ENCODE results near the gene RASGRF2.
"Not testable (repeated sequence)": the region's sequence is repeated elsewhere in the genome, so short reads cannot be mapped to it uniquely, and the experiment has no call there.

The RASGRF2 gene

DNA sequence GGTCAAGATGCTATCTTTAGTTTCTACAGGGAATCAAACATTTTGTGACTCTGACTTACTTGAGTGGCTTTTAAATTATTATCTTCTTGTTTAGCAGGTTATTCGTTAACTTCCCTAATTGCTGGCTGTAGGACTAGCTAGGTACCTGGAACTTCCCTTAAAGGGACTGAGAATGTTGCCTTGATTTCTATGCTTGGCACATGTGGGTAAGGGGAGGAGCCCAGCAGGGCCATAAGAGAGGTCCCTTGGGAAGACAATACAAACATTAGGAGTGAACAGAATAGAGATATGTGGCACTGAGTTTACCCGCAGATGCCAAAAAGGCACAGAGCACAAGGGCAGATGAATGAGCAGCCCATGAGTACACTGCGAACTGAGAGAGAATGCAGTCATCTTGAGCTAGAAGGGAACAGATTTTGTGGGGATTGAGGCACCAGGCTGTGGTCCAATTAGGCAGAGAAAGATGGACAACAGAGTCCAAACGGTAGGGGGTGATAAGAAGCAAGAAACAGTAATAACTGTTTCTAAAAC is 282.8 kb downstream of the RASGRF2 start:
- no peak for DNase-seq (ENCODE audit: low spot score)

DNA sequence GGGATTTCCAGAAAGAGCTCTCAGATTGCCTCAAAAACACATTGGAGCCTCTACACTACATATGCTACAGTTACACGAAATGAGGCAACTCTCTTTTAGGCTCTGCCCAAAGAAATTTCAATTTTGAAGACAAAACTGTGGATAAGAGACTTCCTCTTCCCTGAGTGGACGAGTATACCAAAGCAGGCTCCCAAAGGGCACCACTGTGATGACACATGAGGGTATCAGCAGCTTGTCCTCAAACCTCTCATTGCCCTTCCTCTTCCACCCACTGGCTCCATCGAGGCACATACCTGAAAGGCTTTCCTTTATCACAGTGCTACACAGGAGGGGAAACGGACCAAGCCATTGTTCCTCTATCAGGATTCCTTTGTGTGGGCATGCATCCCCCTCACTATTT is 284.3 kb downstream of the RASGRF2 start:
- DNase-seq (ENCODE audit: low spot score), result no peak

DNA sequence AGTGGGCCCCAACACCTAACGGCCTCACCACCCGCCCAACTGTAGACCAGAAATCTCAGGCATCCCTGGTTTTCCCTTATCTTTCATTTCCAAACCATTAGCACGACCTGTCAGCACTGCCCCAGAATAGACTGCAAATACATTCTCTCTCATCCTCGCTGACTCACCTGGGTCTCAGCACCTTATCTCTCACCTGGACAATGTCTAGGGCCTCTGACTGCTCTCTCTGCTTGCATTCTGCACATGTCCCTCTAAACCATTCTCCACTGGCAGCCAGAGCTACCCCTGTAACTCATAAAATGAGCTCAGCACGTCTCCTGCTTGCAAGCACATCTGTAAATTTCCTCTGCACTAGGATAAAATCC is 285.7 kb downstream of the RASGRF2 start:
- no peak for DNase-seq (ENCODE audit: low spot score)

GRCh38 chr5:81246697-81247096 is 286.5 kb downstream of the RASGRF2 start:
- no peak for DNase-seq (ENCODE audit: low spot score)

DNA sequence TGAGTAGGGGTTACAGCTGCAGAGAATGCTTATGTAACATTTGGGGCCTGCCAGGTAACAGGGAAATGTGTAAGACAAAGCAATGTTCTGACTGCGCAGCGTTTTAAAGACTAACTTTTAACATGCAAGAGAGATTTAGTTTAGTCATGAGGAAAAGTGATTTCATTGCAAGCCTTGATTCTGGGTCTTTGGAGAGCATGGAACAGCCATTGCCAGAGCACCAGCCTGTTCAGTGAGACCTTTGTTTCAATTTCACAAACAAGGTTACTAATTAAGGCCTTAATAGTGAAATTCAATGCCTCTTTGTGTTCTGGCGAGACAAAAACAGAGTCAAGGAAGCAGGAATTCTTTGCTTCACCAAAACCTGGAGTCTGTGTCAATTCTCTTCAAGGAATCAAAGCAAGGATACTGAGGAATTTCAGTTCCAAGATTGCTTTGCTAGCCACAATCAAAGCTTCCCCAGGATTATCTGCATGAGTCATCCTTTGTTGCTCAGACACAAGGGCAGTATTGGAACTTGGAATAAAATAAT is 287.3 kb downstream of the RASGRF2 start:
- DNase-seq (ENCODE audit: low spot score), result no peak

GRCh38 chr5:81249240-81249639 is 289.1 kb downstream of the RASGRF2 start:
- no peak for DNase-seq (ENCODE audit: low spot score)

DNA sequence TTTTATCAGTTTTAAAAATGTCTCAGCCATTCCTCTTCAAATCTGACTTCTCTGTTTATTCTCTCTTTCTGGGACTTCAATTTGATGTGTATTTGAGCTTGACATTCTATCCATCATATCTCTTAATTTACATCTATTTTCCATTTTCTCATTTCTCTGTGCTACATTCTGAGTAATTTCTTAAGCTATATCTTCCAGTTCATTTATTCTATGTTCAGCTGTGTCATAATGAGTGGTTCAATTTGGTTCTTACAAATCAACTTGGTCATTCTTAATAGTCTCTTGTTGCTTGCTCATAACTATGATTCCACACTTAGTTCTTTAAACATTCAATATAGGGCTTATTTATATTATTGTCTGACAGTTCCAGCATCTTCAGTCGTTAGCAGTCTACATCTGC is 289.8 kb downstream of the RASGRF2 start:
- DNase-seq (ENCODE audit: low spot score), result no peak

DNA sequence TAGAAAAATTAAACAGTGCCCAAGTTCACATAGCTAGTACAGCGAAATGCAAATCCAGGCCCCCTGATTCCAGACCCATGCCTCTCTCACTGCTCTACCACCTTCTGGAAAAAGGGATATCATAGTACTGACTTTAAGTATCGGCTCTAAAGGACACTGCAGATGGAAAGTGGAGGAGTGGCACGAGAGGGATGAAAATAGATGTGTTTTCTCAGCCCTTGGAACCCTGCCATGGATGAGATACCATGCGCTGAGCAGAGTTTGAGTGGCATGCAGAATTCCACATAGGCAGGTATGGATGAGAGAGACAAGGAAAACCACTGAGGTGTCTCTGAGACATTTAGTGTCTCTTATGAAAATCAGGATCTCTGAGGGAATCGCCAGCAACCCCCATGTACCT is 291.8 kb downstream of the RASGRF2 start:
- no peak for DNase-seq (ENCODE audit: low spot score)

DNA sequence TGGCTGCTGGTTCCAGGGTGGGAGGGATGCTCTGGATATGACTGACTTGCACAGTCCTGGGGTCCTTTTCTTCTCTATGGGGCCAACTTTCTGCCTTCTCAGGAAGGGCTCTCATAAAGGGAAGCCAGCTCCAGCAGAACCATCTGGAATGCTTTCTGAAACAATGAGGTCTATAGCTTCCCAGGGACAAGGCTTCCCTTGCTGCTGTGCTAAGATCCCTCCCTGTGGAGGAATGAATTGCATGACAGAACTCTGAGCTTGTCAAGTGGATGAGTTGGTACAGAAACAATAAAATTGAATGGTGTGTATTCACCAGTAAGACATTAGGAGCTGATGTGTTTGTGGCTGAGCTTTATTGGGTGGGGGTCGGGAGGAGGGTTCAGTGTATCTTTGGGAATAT is 292.7 kb downstream of the RASGRF2 start:
- DNase-seq (ENCODE audit: low spot score), result no peak

- no peak for DNase-seq (ENCODE audit: low spot score)
These were observed 293.7 kb downstream of the RASGRF2 start for GRCh38 chr5:81253875-81254274.

- no peak for DNase-seq (ENCODE audit: low spot score)
These were observed 294.9 kb downstream of the RASGRF2 start for GRCh38 chr5:81254886-81255559.

GRCh38 chr5:81256766-81257165 is 296.6 kb downstream of the RASGRF2 start:
- no peak for DNase-seq (ENCODE audit: low spot score)

DNA sequence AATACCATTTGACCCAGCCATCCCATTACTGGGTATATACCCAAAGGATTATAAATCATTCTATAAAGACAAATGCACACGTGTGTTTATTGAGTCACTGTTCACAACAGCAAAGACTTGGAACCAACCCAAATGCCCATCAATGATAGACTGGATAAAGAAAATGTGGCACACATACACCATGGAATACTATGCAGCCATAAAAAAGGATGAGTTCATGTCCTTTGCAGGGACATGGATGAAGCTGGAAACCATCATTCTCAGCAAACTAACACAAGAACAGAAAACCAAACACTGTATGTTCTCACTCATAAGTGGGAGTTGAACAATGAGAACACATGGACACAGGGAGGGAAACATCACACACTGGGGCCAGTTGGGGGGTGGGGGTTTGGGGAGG is 302.6 kb downstream of the RASGRF2 start:
- DNase-seq (ENCODE audit: low spot score), result not testable (repeated sequence)

- DNase-seq (ENCODE audit: low spot score), result no peak
These were observed 304.9 kb downstream of the RASGRF2 start for GRCh38 chr5:81265101-81265500.

DNA sequence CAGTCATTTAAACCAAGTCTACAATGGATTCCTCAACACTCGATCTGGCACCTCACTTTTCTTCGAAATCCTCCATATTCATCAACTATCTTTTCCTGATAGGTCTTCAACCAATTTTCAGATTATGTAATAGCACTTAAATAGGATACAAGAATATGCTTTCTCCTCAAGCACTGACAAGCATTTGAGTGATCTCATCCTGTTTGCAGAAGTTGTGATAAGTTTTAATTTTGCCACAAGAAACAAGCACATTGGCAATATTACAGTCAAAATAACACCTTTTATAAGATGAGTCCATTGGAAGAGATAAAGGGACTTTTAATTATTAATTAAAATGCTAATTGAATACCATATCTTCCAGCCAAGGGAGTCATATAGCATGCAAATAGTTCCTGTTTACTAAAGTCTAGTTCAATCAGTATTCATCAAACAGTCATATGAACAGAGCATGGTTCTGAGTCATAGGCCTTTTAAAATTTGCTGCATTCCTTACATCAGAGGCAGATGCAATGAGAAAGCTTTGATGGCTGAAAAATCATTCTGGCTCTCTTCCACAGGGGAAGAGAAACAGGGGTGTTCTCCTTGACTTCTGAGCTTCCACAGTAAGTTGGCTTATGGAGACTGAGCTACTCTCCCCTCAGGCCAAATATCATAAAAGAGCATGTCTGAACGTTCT is 308.5 kb downstream of the RASGRF2 start:
- no peak for DNase-seq (ENCODE audit: low spot score)

DNA sequence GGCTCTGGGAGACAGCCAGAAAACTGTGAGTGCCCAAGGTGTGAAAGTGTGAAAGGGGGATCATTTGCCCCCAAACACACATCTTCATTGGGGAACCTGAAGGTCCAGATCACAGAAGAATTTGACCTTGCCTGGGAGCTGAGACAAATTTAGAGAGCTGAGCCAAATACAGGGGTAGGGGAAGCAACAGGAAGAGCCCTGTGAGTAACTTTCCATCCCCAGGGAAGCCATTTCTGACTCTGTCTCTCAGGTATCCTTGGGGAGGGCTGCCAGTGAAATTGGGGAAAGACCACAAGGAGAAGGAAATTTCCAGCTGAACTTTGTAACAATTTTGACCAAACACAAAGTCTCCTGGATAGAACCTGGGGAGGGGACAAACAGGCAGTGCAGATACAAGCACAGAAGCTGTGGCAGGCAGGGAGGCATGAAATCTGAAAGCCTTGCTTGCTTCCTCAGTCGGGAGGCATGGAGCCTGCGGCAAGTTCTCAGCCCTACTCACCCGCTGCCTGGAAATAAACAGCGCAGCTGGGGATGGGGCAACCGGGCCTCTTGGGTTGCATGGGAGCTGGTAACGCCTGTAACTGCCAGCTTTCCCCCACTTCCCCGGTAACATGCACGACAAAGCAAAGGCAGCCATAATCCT is 309.7 kb downstream of the RASGRF2 start:
- DNase-seq (ENCODE audit: low spot score), result no peak

DNA sequence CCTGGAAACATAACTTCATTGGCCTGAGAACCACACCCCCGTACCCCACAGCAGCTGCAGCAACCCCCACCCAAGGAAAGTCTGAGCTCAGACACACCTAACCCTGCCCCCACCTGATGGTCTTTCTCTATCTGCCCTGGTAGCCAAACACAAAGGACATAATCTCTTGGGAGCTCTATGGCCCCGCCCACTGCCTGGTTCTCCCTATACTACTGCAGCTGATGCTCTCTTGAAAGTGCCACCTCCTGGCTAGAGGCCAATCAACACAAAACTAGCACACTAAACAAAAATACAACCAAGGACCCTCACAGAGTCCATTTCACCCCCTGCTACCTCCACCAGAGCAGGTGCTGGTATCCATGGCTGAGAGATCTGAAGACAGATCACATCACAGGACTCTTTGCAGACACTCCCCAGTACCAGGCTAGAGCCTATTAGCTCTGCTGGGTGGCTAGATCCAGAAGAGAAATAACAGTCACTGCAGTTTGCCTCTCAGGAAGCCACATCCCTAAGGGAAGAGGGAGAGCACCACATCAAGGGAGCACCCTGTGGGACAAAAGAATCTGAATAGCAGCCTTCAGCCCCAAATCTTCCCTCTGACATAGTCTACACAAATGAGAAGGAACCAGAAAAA is 310.3 kb downstream of the RASGRF2 start:
- not testable (repeated sequence) for DNase-seq (ENCODE audit: low spot score)
